ENCODE results near the gene RHBDF2. TPM values are rescaled to one million over a fixed set of nuclear protein-coding genes. Genes with fewer than 3 reads are reported as not detected.

Gene RHBDF2
- total and polyA plus RNA-seq, 2 donors (not counting 1 experiment from before 2014, with no cell fraction given), result 288 to 482 TPM

GRCh38 chr17:76549539-76549938 lies 48.3 kb upstream of the RHBDF2 start:
- Histone ChIP-seq H3K4me1 (ENCODE audit: control insufficient read depth in 2 of 2, insufficient read depth in 2 of 2, low read length in 2 of 2) (peaks cover 4 to 8% of the 10 kb centered on the region in 2 donors), H4K20me1 (ENCODE audit: control insufficient read depth, insufficient read depth, low read length, poor library complexity, severe bottlenecking) (no peaks in the 10 kb centered on the region), H3K4me3 (ENCODE audit: control extremely low read depth in 1 of 5, extremely low read depth in 1 of 5, insufficient read depth in 1 of 5, low read depth in 2 of 5, low read length in 4 of 5) (no peak overlapping the region), H3K4me2 (replicated peaks; ENCODE audit: low read depth, low read length, poor library complexity, severe bottlenecking) (no peak overlapping the region), H3K27ac (ENCODE audit: low read length in 2 of 2) (no peak overlapping the region), H3K36me3 (replicated peaks in 1 of 2; ENCODE audit: control extremely low read depth in 1 of 2, control insufficient read depth in 1 of 2, extremely low read depth in 1 of 2, insufficient read depth in 2 of 2, low read length in 1 of 2) (peaks cover 0 to 3% of the 10 kb centered on the region in 2 experiments), H3K79me2 (ENCODE audit: control insufficient read depth, insufficient read depth, low read length) (peaks cover 1% of the 10 kb centered on the region), H3K9ac (ENCODE audit: low read length) (no peak overlapping the region), H2AFZ (ENCODE audit: insufficient read depth, low read depth, low read length, poor library complexity, severe bottlenecking) (no peak overlapping the region), H3K27me3 (replicated peaks in 1 of 4; ENCODE audit: control extremely low read depth in 1 of 4, control insufficient read depth in 3 of 4, insufficient read depth in 4 of 4, low read length in 3 of 4) (peaks cover 0 to 3% (median 1%) of the 10 kb centered on the region in 4 experiments), H3K9me3 (ENCODE audit: control extremely low read depth in 1 of 3, control insufficient read depth in 2 of 3, insufficient read depth in 1 of 3, low read length in 2 of 3) (no peaks in the 10 kb centered on the region)
- no peak overlapping the region for H3K27ac Mint-ChIP-seq
- H3K27me3 Mint-ChIP-seq, result peaks cover 5% of the 10 kb centered on the region
- ChIA-PET POLR2A (no interaction called here), CTCF (interaction anchor here (0.7 to 2.4 kb wide), 7 partner anchors 9 to 141 kb away, joined by 3 to 23 read pairs (median 5); no protein-coding TSS in a partner anchor)
- DNase-seq (no peak), ATAC-seq (ENCODE audit: low read depth) (no peak)
- intact Hi-C loops (cut with micrococcal nuclease), result loop anchor here (5.0 kb wide), 2 partner anchors 42 to 82 kb away; partner anchors contain the start of gene AANAT
- peaks cover 16% of the 10 kb centered on the region for H3K4me1 Mint-ChIP-seq
- H3K4me3 Mint-ChIP-seq, result no peak overlapping the region
- no peak for TF ChIP-seq CTCF (IDR thresholded peaks at IDR 0.05)
- TF ChIP-seq EZH2 (IDR thresholded peaks at IDR 0.05; ENCODE audit: borderline replicate concordance, insufficient read depth, low read depth, low read length, poor library complexity, severe bottlenecking), result no peak
- H3K9me3 Mint-ChIP-seq (ENCODE audit: insufficient read depth), result no peaks in the 10 kb centered on the region
- WGBS (ENCODE audit: insufficient coverage), result 96% methylated on average over 4 of the region's 7 CpGs

GRCh38 chr17:76549215-76549518 lies 47.9 kb upstream of the RHBDF2 start:
- Histone ChIP-seq H3K27ac (ENCODE audit: low read length in 2 of 2) (no peak overlapping the region), H3K9me3 (ENCODE audit: control extremely low read depth in 1 of 3, control insufficient read depth in 2 of 3, insufficient read depth in 1 of 3, low read length in 2 of 3) (no peaks in the 10 kb centered on the region), H3K9ac (ENCODE audit: low read length) (no peak overlapping the region), H3K79me2 (ENCODE audit: control insufficient read depth, insufficient read depth, low read length) (no peaks in the 10 kb centered on the region), H3K36me3 (replicated peaks in 1 of 2; ENCODE audit: control extremely low read depth in 1 of 2, control insufficient read depth in 1 of 2, extremely low read depth in 1 of 2, insufficient read depth in 2 of 2, low read length in 1 of 2) (peaks cover 0 to 3% of the 10 kb centered on the region in 2 experiments), H3K27me3 (replicated peaks in 1 of 4; ENCODE audit: control extremely low read depth in 1 of 4, control insufficient read depth in 3 of 4, insufficient read depth in 4 of 4, low read length in 3 of 4) (peaks cover 0 to 4% (median 1%) of the 10 kb centered on the region in 4 experiments), H3K4me1 (ENCODE audit: control insufficient read depth in 2 of 2, insufficient read depth in 2 of 2, low read length in 2 of 2) (peaks cover 4 to 8% of the 10 kb centered on the region in 2 donors), H3K4me2 (replicated peaks; ENCODE audit: low read depth, low read length, poor library complexity, severe bottlenecking) (no peak overlapping the region), H3K4me3 (ENCODE audit: control extremely low read depth in 1 of 5, extremely low read depth in 1 of 5, insufficient read depth in 1 of 5, low read depth in 2 of 5, low read length in 4 of 5) (no peak overlapping the region), H2AFZ (ENCODE audit: insufficient read depth, low read depth, low read length, poor library complexity, severe bottlenecking) (no peak overlapping the region), H4K20me1 (ENCODE audit: control insufficient read depth, insufficient read depth, low read length, poor library complexity, severe bottlenecking) (no peaks in the 10 kb centered on the region)
- ChIA-PET CTCF (interaction anchor here (0.9 to 2.4 kb wide), 6 partner anchors 9 to 141 kb away, joined by 3 to 23 read pairs (median 5); no protein-coding TSS in a partner anchor), POLR2A (no interaction called here)
- Mint-ChIP-seq H3K27ac (no peak overlapping the region), H3K4me1 (peaks cover 13% of the 10 kb centered on the region), H3K9me3 (ENCODE audit: insufficient read depth) (no peaks in the 10 kb centered on the region), H3K27me3 (peaks cover 6% of the 10 kb centered on the region), H3K4me3 (no peak overlapping the region)
- intact Hi-C loops (cut with micrococcal nuclease), result loop anchor here (5.0 kb wide), 2 partner anchors 42 to 82 kb away; partner anchors contain the start of gene AANAT
- ATAC-seq (ENCODE audit: low read depth) (no peak), DNase-seq (no peak)
- 100% methylated on average over 3 of the region's 9 CpGs for WGBS (ENCODE audit: insufficient coverage)
- TF ChIP-seq EZH2 (IDR thresholded peaks at IDR 0.05; ENCODE audit: borderline replicate concordance, insufficient read depth, low read depth, low read length, poor library complexity, severe bottlenecking) (no peak), CTCF (IDR thresholded peaks at IDR 0.05) (no peak)

Measured in B cell (primary cell).